Peyer's patch (tissue), 4 donors: Measurements from ENCODE around the gene CLDN5. TPM values are rescaled to one million over a fixed set of nuclear protein-coding genes. Genes with fewer than 3 reads are reported as not detected.

ENCODE experiments used
- DNase-seq, 3 donors: peaks; one replicate each; pipeline ENCODE4 v3.0.0-alpha.2; 2017 to 2019
- H3K27ac ChIP-seq, 4 donors: fragments of 200-600 bp; sonication (generic); one replicate each; pipeline ENCODE4 v1.5.1; 2016 to 2019
- H3K27me3 ChIP-seq, 2 donors: fragments of 200-600 bp; sonication (generic); one replicate each; pipeline ENCODE4 v1.5.1; 2019
- H3K36me3 ChIP-seq, 3 donors: fragments of 200-600 bp; sonication (generic); one replicate each; pipeline ENCODE4 v1.5.1; 2016 to 2019
- H3K4me1 ChIP-seq, 4 donors: fragments of 200-600 bp; sonication (generic); one replicate each; pipeline ENCODE4 v1.5.1; 2016 to 2019
- H3K4me3 ChIP-seq, 4 donors: fragments of 200-600 bp; sonication (generic); 1 replicate in 3 of 4; 2 replicates in 1 of 4; pipeline ENCODE4 v1.5.1; 2016 to 2019; ENCODE audit warnings: mild to moderate bottlenecking in 1 of 4
- H3K9me3 ChIP-seq, 4 donors: fragments of 200-600 bp; sonication (generic); one replicate each; pipeline ENCODE4 v1.5.1; 2016 to 2019; ENCODE audit warnings: mild to moderate bottlenecking in 1 of 4
- POLR2A ChIP-seq, 2 donors: fragments of 450-650 bp; IDR thresholded peaks; one replicate each; pipeline ENCODE4 v1.5.1; 2017; ENCODE audit warnings: antibody characterized with exemption in 2 of 2, mild to moderate bottlenecking in 2 of 2, moderate library complexity in 2 of 2
- total RNA-seq, 4 donors: library from RNA; depleted of rRNA; stranded (reverse); fragments of >200 nt; gene quantifications; one replicate each; pipeline ENCODE4 v1.1.0, GENCODE V29; 2016
- TF ChIP-seq, protein P1 (sequence below), 6 experiments: fragments of 450-650 bp in 4 of 6; fragments of 200-600 bp in 2 of 6; sonication (generic) in 1 of 6; IDR thresholded peaks; one replicate each; pipeline ENCODE4 v1.5.1; 2017 to 2019; ENCODE audit warnings: antibody characterized with exemption in 6 of 6, mild to moderate bottlenecking in 3 of 6, moderate library complexity in 1 of 6

Gene CLDN5
- total RNA-seq, 4 donors from 2014 or later = 27.0 to 67.0 (median 34.1) TPM

DNA sequence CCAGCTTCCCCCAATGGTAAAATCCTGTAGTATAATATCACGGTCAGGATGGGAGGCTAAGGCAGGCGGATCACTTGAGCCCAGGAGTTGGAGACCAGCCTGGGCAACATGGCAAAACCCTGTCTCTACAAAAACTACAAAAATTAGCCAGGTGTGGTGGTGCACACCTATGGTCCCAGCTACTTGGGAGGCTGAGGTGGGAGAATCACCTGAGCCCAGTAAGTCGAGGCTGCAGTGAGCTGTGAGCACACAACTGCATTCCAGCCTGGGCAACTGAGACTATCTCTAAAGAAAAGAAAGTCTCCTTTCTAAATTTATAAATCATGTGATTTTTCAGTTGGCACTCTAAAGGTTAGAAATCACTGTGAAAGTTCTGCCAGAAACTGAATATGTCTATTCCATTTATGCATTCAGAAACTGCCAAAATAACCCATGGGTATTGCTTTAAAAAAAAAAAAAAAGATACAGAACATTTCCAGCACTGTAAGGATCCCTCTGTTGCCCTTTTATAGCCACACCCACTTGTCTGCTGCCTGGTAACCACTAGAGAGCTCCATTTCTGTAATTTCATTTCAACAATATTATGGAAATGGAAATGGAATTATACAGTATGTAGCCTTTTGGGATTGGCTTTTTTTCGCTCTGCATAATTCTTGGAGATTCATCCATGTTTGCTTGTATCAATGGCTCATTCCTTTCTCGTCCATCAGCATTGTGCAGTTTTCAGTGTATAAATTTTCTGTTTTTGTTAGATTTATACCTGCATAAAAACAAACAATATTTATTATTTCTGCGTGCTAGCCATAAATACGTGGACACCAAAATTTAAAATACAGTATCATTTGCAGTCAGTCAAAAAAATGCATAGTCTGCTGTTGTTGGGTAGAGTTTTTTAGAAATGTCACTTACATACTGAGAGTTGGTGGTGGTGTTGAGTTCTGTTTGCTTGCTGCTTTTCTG lies 35.0 kb downstream of the CLDN5 start:
- Histone ChIP-seq H3K4me3 (no peak overlapping the region), H3K9me3 (no peaks in the 10 kb centered on the region), H3K27ac (no peak overlapping the region), H3K27me3 (no peaks in the 10 kb centered on the region), H3K36me3 (no peaks in the 10 kb centered on the region), H3K4me1 (no peaks in the 10 kb centered on the region)
- no peak for DNase-seq
- TF ChIP-seq, protein P1, sequence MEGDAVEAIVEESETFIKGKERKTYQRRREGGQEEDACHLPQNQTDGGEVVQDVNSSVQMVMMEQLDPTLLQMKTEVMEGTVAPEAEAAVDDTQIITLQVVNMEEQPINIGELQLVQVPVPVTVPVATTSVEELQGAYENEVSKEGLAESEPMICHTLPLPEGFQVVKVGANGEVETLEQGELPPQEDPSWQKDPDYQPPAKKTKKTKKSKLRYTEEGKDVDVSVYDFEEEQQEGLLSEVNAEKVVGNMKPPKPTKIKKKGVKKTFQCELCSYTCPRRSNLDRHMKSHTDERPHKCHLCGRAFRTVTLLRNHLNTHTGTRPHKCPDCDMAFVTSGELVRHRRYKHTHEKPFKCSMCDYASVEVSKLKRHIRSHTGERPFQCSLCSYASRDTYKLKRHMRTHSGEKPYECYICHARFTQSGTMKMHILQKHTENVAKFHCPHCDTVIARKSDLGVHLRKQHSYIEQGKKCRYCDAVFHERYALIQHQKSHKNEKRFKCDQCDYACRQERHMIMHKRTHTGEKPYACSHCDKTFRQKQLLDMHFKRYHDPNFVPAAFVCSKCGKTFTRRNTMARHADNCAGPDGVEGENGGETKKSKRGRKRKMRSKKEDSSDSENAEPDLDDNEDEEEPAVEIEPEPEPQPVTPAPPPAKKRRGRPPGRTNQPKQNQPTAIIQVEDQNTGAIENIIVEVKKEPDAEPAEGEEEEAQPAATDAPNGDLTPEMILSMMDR (IDR thresholded peaks at IDR 0.05) = peak in 2 of 6 experiments; percentile 9 to 21
- TF ChIP-seq POLR2A (IDR thresholded peaks at IDR 0.05) = no peak

DNA sequence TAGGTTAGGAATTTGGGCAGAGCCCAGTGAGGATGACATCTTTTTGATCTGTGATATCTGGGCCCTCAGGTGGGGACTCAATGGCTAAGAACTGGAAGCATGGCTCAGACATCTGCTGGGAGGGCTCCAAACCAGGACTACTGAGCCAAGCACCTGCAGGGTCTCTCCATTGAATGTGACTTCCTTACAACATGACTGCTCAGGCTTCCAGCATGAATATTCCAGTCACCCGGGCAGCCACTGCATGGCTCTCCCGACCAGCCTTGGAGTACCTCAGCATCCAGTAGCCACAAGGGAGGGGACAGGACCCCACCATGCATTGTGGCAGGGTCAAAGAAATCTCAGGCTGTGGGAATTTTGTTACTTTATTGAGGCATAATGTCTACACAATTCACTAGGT lies 35.9 kb downstream of the CLDN5 start:
- Histone ChIP-seq H3K36me3 (no peaks in the 10 kb centered on the region), H3K4me1 (no peaks in the 10 kb centered on the region), H3K27ac (no peak overlapping the region), H3K4me3 (no peak overlapping the region), H3K27me3 (no peaks in the 10 kb centered on the region), H3K9me3 (no peaks in the 10 kb centered on the region)
- DNase-seq = no peak
- TF ChIP-seq, protein P1 (IDR thresholded peaks at IDR 0.05) = no peak
- TF ChIP-seq POLR2A (IDR thresholded peaks at IDR 0.05) = no peak

DNA sequence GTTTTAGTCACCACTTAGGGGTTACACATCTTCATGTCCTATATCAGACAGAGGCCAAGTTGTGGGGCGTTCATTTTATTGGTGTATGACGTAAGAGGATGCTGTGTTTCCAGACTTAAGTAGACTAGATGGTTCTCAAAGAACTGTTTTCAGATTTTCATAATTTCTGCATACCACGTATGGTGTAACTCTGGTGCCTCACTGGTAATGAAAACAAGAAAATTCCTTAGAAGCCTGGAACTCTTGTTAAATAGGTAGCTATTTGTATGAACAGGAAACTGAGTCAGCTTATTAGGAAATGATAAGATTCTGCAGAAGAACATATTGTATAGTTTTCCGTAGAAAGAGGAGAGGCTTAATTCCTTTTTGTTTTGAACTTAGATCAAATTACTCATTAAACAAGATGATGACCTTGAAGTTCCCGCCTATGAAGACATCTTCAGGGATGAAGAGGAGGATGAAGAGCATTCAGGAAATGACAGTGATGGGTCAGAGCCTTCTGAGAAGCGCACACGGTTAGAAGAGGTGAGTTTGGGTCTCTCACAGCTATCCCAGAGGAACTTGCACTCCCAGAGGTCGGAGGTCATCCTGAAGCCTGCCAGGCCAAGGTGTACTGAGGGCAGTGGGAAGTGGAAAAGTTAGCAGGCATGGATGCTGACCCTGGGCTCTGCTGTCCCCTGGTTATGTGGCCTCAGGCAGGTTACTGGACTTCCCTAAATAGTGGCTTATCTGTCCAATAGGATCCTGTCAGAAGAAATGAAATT lies 40.5 kb downstream of the CLDN5 start:
- no peak for DNase-seq
- Histone ChIP-seq H3K27ac (no peak overlapping the region), H3K36me3 (no peaks in the 10 kb centered on the region), H3K4me1 (peaks cover 0 to 8% (median 2%) of the 10 kb centered on the region in 4 donors), H3K9me3 (no peaks in the 10 kb centered on the region), H3K27me3 (no peaks in the 10 kb centered on the region), H3K4me3 (no peak overlapping the region)
- TF ChIP-seq, protein P1 (IDR thresholded peaks at IDR 0.05) = no peak
- no peak for TF ChIP-seq POLR2A (IDR thresholded peaks at IDR 0.05)

DNA sequence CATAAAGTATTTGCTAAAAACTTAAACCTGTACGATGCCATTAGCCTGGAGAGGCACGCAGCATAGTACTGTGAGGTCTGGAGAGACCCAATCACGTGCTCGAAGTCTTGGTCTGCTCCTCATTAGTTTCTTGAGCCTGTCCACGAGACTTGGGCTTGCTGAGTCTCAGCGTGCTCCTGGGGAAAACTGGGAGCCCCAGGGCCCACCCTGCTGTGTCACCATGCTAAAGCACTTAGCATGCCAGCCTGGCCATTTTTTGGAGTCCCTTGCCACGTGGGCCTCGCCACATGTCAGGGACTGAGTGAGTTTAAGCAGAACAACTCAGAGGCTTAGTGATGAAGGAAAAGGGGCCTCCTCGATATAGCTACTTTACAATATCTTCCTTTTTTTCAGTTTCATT lies 41.9 kb downstream of the CLDN5 start:
- no peak overlapping the region for H3K27ac ChIP-seq
- no peak for DNase-seq

DNA sequence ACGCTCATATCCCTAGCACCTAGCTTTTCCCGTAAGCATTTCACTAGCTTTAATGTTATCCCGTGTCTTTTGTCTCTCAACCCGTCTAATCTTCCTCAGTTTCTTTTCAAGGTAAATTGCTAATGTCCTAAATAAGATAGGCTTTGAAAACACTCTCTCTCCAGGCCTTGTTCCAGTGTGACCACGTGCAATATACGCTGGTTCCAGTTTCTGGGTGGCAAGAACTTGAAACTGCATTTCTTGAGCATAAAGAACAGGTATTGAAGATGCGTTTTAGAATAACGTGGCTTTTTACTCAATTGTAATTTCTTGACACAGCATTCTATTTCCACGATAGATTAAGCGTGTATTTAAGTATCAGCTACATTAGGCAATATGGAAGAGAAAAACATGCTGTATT lies 43.4 kb downstream of the CLDN5 start:
- DNase-seq = no peak

More for the DNA sequence above, 41.9 kb downstream of the CLDN5 start:
- Histone ChIP-seq H3K4me1 (peaks cover 0 to 17% (median 6%) of the 10 kb centered on the region in 4 donors), H3K9me3 (no peaks in the 10 kb centered on the region), H3K27me3 (no peaks in the 10 kb centered on the region), H3K36me3 (no peaks in the 10 kb centered on the region), H3K4me3 (no peak overlapping the region)
- TF ChIP-seq POLR2A (IDR thresholded peaks at IDR 0.05) = no peak
- TF ChIP-seq, protein P1 (IDR thresholded peaks at IDR 0.05) = no peak

More for the DNA sequence above, 43.4 kb downstream of the CLDN5 start:
- H3K4me3 ChIP-seq = no peak overlapping the region
- H3K27ac ChIP-seq = no peak overlapping the region
- TF ChIP-seq, protein P1 (IDR thresholded peaks at IDR 0.05) = no peak
- TF ChIP-seq POLR2A (IDR thresholded peaks at IDR 0.05) = no peak
- H3K4me1 ChIP-seq = peaks cover 0 to 21% (median 6%) of the 10 kb centered on the region in 4 donors
- H3K27me3 ChIP-seq = no peaks in the 10 kb centered on the region
- no peaks in the 10 kb centered on the region for H3K9me3 ChIP-seq
- no peaks in the 10 kb centered on the region for H3K36me3 ChIP-seq
